ENCODE data around the gene NEURL4. TPM values are rescaled to one million over a fixed set of nuclear protein-coding genes. Genes with fewer than 3 reads are reported as not detected.

Gene NEURL4
- total and polyA plus RNA-seq, 9 donors, result 9.6 to 48.0 (median 38.6) TPM

GRCh38 chr17:7351665-7352502 lies 22.7 kb upstream of the NEURL4 start, which contains the start of gene KCTD11:
Gene KCTD11 (plus strand): TSS chr17:7352162.
- Histone ChIP-seq H3K4me1 (ENCODE audit: insufficient read depth) (peaks cover 23% of the 10 kb centered on the region), H3K4me3 (peak within 1 kb of the TSS; percentile 64), H3K27me3 (no peaks in the 10 kb centered on the region), H3K9me3 (no peaks in the 10 kb centered on the region), H3K27ac (peak within 1 kb of the TSS; percentile 89 to 96), H3K36me3 (no peaks in the 10 kb centered on the region)
- WGBS, 3 donors, result 0 to 1% (median 1%) methylated on average over 55 to 91 of the region's 91 CpGs
- intact Hi-C loops (cut with DNase I), result loop anchor here in 3 of 4 donors (2.0 to 10.0 kb wide), 5 partner anchors 83 to 213 kb away; partner anchors contain the start of genes FGF11 (in 2 of the 3), SENP3 (in 2 of the 3), TMEM102 (in 2 of the 3) and POLR2A (in 1 of the 3)
- TF ChIP-seq POLR2A (IDR thresholded peaks at IDR 0.05) (peak; percentile 4), CTCF (IDR thresholded peaks at IDR 0.05) (peak in 1 of 3 donors; percentile 71), EP300 (IDR thresholded peaks at IDR 0.05) (no peak)
- DNase-seq, result peak; percentile 89 to 94 (median 90)

GRCh38 chr17:7348478-7349242 lies 19.5 kb upstream of the NEURL4 start:
- no peaks in the 10 kb centered on the region for H3K36me3 ChIP-seq
- H3K4me3 ChIP-seq, result no peak overlapping the region
- DNase-seq, result peak; percentile 49 to 70 (median 59)
- peaks cover 19% of the 10 kb centered on the region for H3K4me1 ChIP-seq (ENCODE audit: insufficient read depth)
- H3K27ac ChIP-seq, result no peak overlapping the region
- TF ChIP-seq EP300 (IDR thresholded peaks at IDR 0.05) (no peak), CTCF (IDR thresholded peaks at IDR 0.05) (no peak), POLR2A (IDR thresholded peaks at IDR 0.05) (no peak)
- no peaks in the 10 kb centered on the region for H3K27me3 ChIP-seq
- intact Hi-C loops (cut with DNase I), result loop anchor here in 3 of 4 donors (2.0 to 5.0 kb wide), 3 partner anchors 18 to 66 kb away; partner anchors contain the start of genes NLGN2 (in 1 of the 3) and SLC2A4 (in 1 of the 3)
- 37 to 48% (median 47%) methylated on average over 19 of the region's 19 CpGs for WGBS, 3 donors
- no peaks in the 10 kb centered on the region for H3K9me3 ChIP-seq

GRCh38 chr17:7347630-7348477 lies 18.7 kb upstream of the NEURL4 start:
- intact Hi-C loops (cut with DNase I), result loop anchor here in 3 of 4 donors (2.0 to 5.0 kb wide), 3 partner anchors 17 to 66 kb away; partner anchors contain the start of genes NLGN2 (in 1 of the 3) and SLC2A4 (in 1 of the 3)
- WGBS, 3 donors, result 44 to 48% (median 45%) methylated on average over 19 of the region's 19 CpGs
- Histone ChIP-seq H3K9me3 (no peaks in the 10 kb centered on the region), H3K4me3 (no peak overlapping the region), H3K36me3 (no peaks in the 10 kb centered on the region), H3K27me3 (no peaks in the 10 kb centered on the region), H3K4me1 (ENCODE audit: insufficient read depth) (peaks cover 13% of the 10 kb centered on the region), H3K27ac (no peak overlapping the region)
- peak in 3 of 5 donors; percentile 33 to 55 (median 40) for DNase-seq
- no peak for TF ChIP-seq POLR2A (IDR thresholded peaks at IDR 0.05)
- no peak for TF ChIP-seq EP300 (IDR thresholded peaks at IDR 0.05)
- no peak for TF ChIP-seq CTCF (IDR thresholded peaks at IDR 0.05)
